Measurements from ENCODE around the gene OPN3. TPM values are rescaled to one million over a fixed set of nuclear protein-coding genes. Genes with fewer than 3 reads are reported as not detected.

The OPN3 gene
- total and polyA plus RNA-seq, 2 donors (not counting 3 experiments of a cell fraction or from before 2014, with no cell fraction given), result 16.1 to 23.9 TPM

DNA sequence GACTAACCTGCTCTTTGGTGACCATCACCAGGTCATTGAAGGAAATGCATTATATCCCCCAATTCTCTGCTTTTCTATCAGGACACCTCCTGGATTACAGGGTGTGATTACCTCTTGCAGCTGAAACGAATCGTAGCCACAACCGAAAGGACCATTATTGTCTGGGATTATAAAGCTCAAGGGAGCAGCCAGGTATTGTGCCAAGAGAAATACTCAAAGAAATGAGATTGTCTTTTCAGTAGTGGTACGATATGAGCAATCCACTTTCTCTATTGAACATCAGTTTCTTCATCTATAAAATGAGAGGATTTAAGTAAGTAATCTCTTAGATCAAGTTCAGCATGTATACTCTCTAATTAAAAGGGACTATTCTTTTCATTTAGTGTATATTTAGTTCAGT lies 39.2 kb upstream of the OPN3 start:
- FAIRE-seq (no peak), DNase-seq (ENCODE audit: low read depth, low spot score) (no peak)
- no peaks in the 10 kb centered on the region for H3K9me3 ChIP-seq (replicated peaks; ENCODE audit: control insufficient read depth, insufficient read depth, low read length)
- H3K27ac ChIP-seq (ENCODE audit: insufficient read depth, low read depth, low read length), result no peak overlapping the region
- H3K36me3 ChIP-seq (ENCODE audit: control insufficient read depth in 2 of 2, extremely low read depth in 1 of 2, insufficient read depth in 2 of 2, low read length in 2 of 2), result no peaks in the 10 kb centered on the region
- no peak overlapping the region for H3K4me3 ChIP-seq (replicated peaks in 1 of 3; ENCODE audit: insufficient read depth in 1 of 3, low read depth in 1 of 3, low read length in 3 of 3)
- H3K27me3 ChIP-seq (ENCODE audit: control insufficient read depth in 2 of 2, insufficient read depth in 2 of 2, low read length in 2 of 2), result no peaks in the 10 kb centered on the region
- TF ChIP-seq POLR2A (IDR thresholded peaks at IDR 0.05; ENCODE audit: low read depth, low read length) (no peak), FOS (IDR thresholded peaks at IDR 0.05; ENCODE audit: borderline replicate concordance, insufficient read depth, low read length) (no peak), EZH2 (IDR thresholded peaks at IDR 0.05; ENCODE audit: borderline replicate concordance, low read depth, low read length, severe bottlenecking) (no peak), MYC (IDR thresholded peaks at IDR 0.05; ENCODE audit: low read depth, low read length) (no peak), GATA2 (IDR thresholded peaks at IDR 0.05; ENCODE audit: insufficient read depth, insufficient read length, low read depth, low read length) (no peak), JUN (IDR thresholded peaks at IDR 0.05; ENCODE audit: borderline replicate concordance, insufficient read depth, insufficient read length, low read depth) (no peak), POLR2AphosphoS5 (IDR thresholded peaks at IDR 0.05; ENCODE audit: insufficient read depth, low read depth, low read length) (no peak)
- TF ChIP-seq, protein P1, sequence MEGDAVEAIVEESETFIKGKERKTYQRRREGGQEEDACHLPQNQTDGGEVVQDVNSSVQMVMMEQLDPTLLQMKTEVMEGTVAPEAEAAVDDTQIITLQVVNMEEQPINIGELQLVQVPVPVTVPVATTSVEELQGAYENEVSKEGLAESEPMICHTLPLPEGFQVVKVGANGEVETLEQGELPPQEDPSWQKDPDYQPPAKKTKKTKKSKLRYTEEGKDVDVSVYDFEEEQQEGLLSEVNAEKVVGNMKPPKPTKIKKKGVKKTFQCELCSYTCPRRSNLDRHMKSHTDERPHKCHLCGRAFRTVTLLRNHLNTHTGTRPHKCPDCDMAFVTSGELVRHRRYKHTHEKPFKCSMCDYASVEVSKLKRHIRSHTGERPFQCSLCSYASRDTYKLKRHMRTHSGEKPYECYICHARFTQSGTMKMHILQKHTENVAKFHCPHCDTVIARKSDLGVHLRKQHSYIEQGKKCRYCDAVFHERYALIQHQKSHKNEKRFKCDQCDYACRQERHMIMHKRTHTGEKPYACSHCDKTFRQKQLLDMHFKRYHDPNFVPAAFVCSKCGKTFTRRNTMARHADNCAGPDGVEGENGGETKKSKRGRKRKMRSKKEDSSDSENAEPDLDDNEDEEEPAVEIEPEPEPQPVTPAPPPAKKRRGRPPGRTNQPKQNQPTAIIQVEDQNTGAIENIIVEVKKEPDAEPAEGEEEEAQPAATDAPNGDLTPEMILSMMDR (IDR thresholded peaks at IDR 0.05; ENCODE audit: extremely low read depth in 1 of 2, insufficient read depth in 1 of 2, low read depth in 1 of 2, low read length in 2 of 2), result no peak
- TF ChIP-seq, protein P2, sequence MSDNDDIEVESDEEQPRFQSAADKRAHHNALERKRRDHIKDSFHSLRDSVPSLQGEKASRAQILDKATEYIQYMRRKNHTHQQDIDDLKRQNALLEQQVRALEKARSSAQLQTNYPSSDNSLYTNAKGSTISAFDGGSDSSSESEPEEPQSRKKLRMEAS (IDR thresholded peaks at IDR 0.05; ENCODE audit: insufficient read depth, insufficient read length), result no peak
- H4K20me1 ChIP-seq (replicated peaks; ENCODE audit: control insufficient read depth, extremely low read depth, insufficient read depth, low read length), result no peaks in the 10 kb centered on the region
- no peak overlapping the region for H3K4me2 ChIP-seq (ENCODE audit: insufficient read depth, low read length)
- H3K9me1 ChIP-seq (replicated peaks; ENCODE audit: control insufficient read depth, extremely low read depth, insufficient read depth, low read length), result no peaks in the 10 kb centered on the region
- intact Hi-C loops (cut with micrococcal nuclease) (no loop called here), dilution Hi-C loops (cut with MboI; ENCODE audit: extremely low pct_ligation_motif_present, low sequenced_read_pairs) (no loop called here)
- CTCF ChIA-PET, result interaction anchor here (0.6 kb wide), 1 partner anchor 22 kb away, joined by 7 read pairs; no protein-coding TSS in a partner anchor
- BruUV-seq (replicated peaks), result no TSS peak
- no peak overlapping the region for H3K9ac ChIP-seq (replicated peaks; ENCODE audit: extremely low read depth, insufficient read depth, low read length)
- no peak overlapping the region for H2AFZ ChIP-seq (ENCODE audit: low read depth, low read length)
- no peaks in the 10 kb centered on the region for H3K79me2 ChIP-seq (ENCODE audit: control insufficient read depth, insufficient read depth, low read length)
- no peaks in the 10 kb centered on the region for H3K4me1 ChIP-seq (ENCODE audit: control insufficient read depth, extremely low read depth, insufficient read depth, low read length)
- POLR2A ChIA-PET, result no interaction called here
